Measurements from ENCODE around the gene SH3RF1. TPM values are rescaled to one million over a fixed set of nuclear protein-coding genes. Genes with fewer than 3 reads are reported as not detected.

Gene SH3RF1
- total RNA-seq, 1 donor from 2014 or later: 25.6 TPM

GRCh38 chr4:169225058-169225751, 45.6 kb downstream of the SH3RF1 start:
- Histone ChIP-seq H3K36me3 (ENCODE audit: control insufficient read depth, insufficient read depth, low read length) (no peaks in the 10 kb centered on the region), H3K27me3 (ENCODE audit: control insufficient read depth, insufficient read depth, low read length) (no peaks in the 10 kb centered on the region), H3K4me3 (ENCODE audit: low read depth, low read length) (no peak overlapping the region)
- peak; percentile 88 for DNase-seq (ENCODE audit: low read depth)
- TF ChIP-seq CTCF (IDR thresholded peaks at IDR 0.05; ENCODE audit: insufficient read depth, low read length, poor library complexity, severe bottlenecking): no peak

GRCh38 chr4:169222761-169223160, 48.0 kb downstream of the SH3RF1 start:
- no peak overlapping the region for H3K4me3 ChIP-seq (ENCODE audit: low read depth, low read length)
- no peaks in the 10 kb centered on the region for H3K36me3 ChIP-seq (ENCODE audit: control insufficient read depth, insufficient read depth, low read length)
- H3K27me3 ChIP-seq (ENCODE audit: control insufficient read depth, insufficient read depth, low read length): no peaks in the 10 kb centered on the region
- TF ChIP-seq CTCF (IDR thresholded peaks at IDR 0.05; ENCODE audit: insufficient read depth, low read length, poor library complexity, severe bottlenecking): no peak
- DNase-seq (ENCODE audit: low read depth): no peak

- no peaks in the 10 kb centered on the region for H3K27me3 ChIP-seq (ENCODE audit: control insufficient read depth, insufficient read depth, low read length)
- TF ChIP-seq CTCF (IDR thresholded peaks at IDR 0.05; ENCODE audit: insufficient read depth, low read length, poor library complexity, severe bottlenecking): no peak
- H3K4me3 ChIP-seq (ENCODE audit: low read depth, low read length): no peak overlapping the region
- no peaks in the 10 kb centered on the region for H3K36me3 ChIP-seq (ENCODE audit: control insufficient read depth, insufficient read depth, low read length)
- DNase-seq (ENCODE audit: low read depth): no peak
Observed at GRCh38 chr4:169221662-169222061, 49.1 kb downstream of the SH3RF1 start.

- no peaks in the 10 kb centered on the region for H3K27me3 ChIP-seq (ENCODE audit: control insufficient read depth, insufficient read depth, low read length)
- H3K36me3 ChIP-seq (ENCODE audit: control insufficient read depth, insufficient read depth, low read length): no peaks in the 10 kb centered on the region
- no peak for DNase-seq (ENCODE audit: low read depth)
- no peak overlapping the region for H3K4me3 ChIP-seq (ENCODE audit: low read depth, low read length)
- TF ChIP-seq CTCF (IDR thresholded peaks at IDR 0.05; ENCODE audit: insufficient read depth, low read length, poor library complexity, severe bottlenecking): no peak
Observed at GRCh38 chr4:169220854-169221411, 49.8 kb downstream of the SH3RF1 start.

- no peaks in the 10 kb centered on the region for H3K36me3 ChIP-seq (ENCODE audit: control insufficient read depth, insufficient read depth, low read length)
- no peak for DNase-seq (ENCODE audit: low read depth)
- no peak overlapping the region for H3K4me3 ChIP-seq (ENCODE audit: low read depth, low read length)
- no peak for TF ChIP-seq CTCF (IDR thresholded peaks at IDR 0.05; ENCODE audit: insufficient read depth, low read length, poor library complexity, severe bottlenecking)
- H3K27me3 ChIP-seq (ENCODE audit: control insufficient read depth, insufficient read depth, low read length): no peaks in the 10 kb centered on the region
Observed at GRCh38 chr4:169220447-169220846, 50.3 kb downstream of the SH3RF1 start.

- TF ChIP-seq CTCF (IDR thresholded peaks at IDR 0.05; ENCODE audit: insufficient read depth, low read length, poor library complexity, severe bottlenecking): no peak
- Histone ChIP-seq H3K27me3 (ENCODE audit: control insufficient read depth, insufficient read depth, low read length) (no peaks in the 10 kb centered on the region), H3K4me3 (ENCODE audit: low read depth, low read length) (no peak overlapping the region), H3K36me3 (ENCODE audit: control insufficient read depth, insufficient read depth, low read length) (no peaks in the 10 kb centered on the region)
- no peak for DNase-seq (ENCODE audit: low read depth)
Observed at GRCh38 chr4:169219440-169219839, 51.3 kb downstream of the SH3RF1 start.

Data from kidney epithelial cell (primary cell).